Fibroblast of the aortic adventitia (primary cell): ENCODE data around the gene AP1B1. TPM values are rescaled to one million over a fixed set of nuclear protein-coding genes. Genes with fewer than 3 reads are reported as not detected.
A peak's percentile ranks its signal among the peaks of the same experiment; 100 is the strongest.

Source experiments
- DNase-seq: peaks from one replicate; pipeline ENCODE4 v3.0.0-alpha.2; 2010; ENCODE audit warnings: low read depth
- H3K4me3 ChIP-seq: 2 replicates; pipeline ENCODE4 v1.5.1; 2011; ENCODE audit warnings: low read depth, mild to moderate bottlenecking, control low read depth, low read length, moderate library complexity
- CTCF ChIP-seq: IDR thresholded peaks from 2 replicates; pipeline ENCODE4 v1.5.1; 2011; ENCODE audit warnings: mild to moderate bottlenecking, low read length, control low read depth, inconsistent platforms; ENCODE audit not compliant: insufficient read depth
- total RNA-seq: library from RNA; depleted of rRNA; stranded (reverse); fragments of >200 nt; gene quantifications from 2 replicates; pipeline ENCODE4 v1.2.3, GENCODE V29; 2012; ENCODE audit warnings: low replicate concordance

The AP1B1 gene
- total RNA-seq, 1 donor = 46.3 TPM

GRCh38 chr22:29332886-29333496 lies 55.4 kb downstream of the AP1B1 start:
- no peak overlapping the region for H3K4me3 ChIP-seq
- no peak for DNase-seq
- TF ChIP-seq CTCF = no peak

- no peak overlapping the region for H3K4me3 ChIP-seq
- no peak for TF ChIP-seq CTCF
- DNase-seq = no peak
Observed at GRCh38 chr22:29331658-29332300, 56.6 kb downstream of the AP1B1 start.

GRCh38 chr22:29331213-29331612 lies 57.2 kb downstream of the AP1B1 start:
- no peak for DNase-seq
- H3K4me3 ChIP-seq = no peak overlapping the region
- TF ChIP-seq CTCF = no peak

- peak; percentile 48 for DNase-seq
- no peak overlapping the region for H3K4me3 ChIP-seq
- TF ChIP-seq CTCF = no peak
Observed at GRCh38 chr22:29330753-29331152, 57.6 kb downstream of the AP1B1 start.

GRCh38 chr22:29330291-29330690 lies 58.1 kb downstream of the AP1B1 start:
- H3K4me3 ChIP-seq = no peak overlapping the region
- no peak for DNase-seq
- TF ChIP-seq CTCF = no peak

GRCh38 chr22:29329581-29329980 lies 58.8 kb downstream of the AP1B1 start:
- DNase-seq = no peak
- no peak for TF ChIP-seq CTCF

More at GRCh38 chr22:29329581-29329980, 58.8 kb downstream of the AP1B1 start:
- H3K4me3 ChIP-seq = no peak overlapping the region
